A549 (cell line): Measurements from ENCODE around the gene ZCCHC24. TPM values are rescaled to one million over a fixed set of nuclear protein-coding genes. Genes with fewer than 3 reads are reported as not detected.
A peak's percentile ranks its signal among the peaks of the same experiment; 100 is the strongest.

Experiments
- ATAC-seq, 2 experiments: fragments of 200-7000 bp in 1 of 2; fragments of >200 bp in 1 of 2; cut with Nextera tagmentation in 1 of 2; cut with Tn5 transposase in 1 of 2; 3 replicates each; pipeline versions ENCODE4 v1.8.0 to v1.9.1; 2018 to 2020; ENCODE audit warnings: mild to moderate bottlenecking in 1 of 2, moderate library complexity in 1 of 2
- CTCF ChIA-PET: fragments of 300-600 bp; sonication (Branson Sonifier 250); formaldehyde crosslinking; extraction: SDS; loops from one replicate; lab custom pipeline; 2021; ENCODE audit warnings: antibody characterized with exemption, inconsistent platforms; lab: Yijun Ruan, JAX
- POLR2A ChIA-PET: fragments of 350-600 bp; formaldehyde crosslinking; extraction: SDS; loops from one replicate; lab custom pipeline; 2021; ENCODE audit warnings: antibody characterized with exemption, inconsistent platforms; lab: Yijun Ruan, JAX
- DNase-seq, 2 experiments: peaks; one replicate each; pipeline versions ENCODE4 v3.0.0 to v3.0.0-alpha.2; 2011 to 2016; ENCODE audit warnings: low read depth in 1 of 2, low spot score in 1 of 2
- FAIRE-seq: peaks from 2 replicates; lab custom pipeline; 2011; peaks lifted over from hg19 to GRCh38; lab: Jason Lieb, UNC
- H3K27ac ChIP-seq, 2 experiments: fragments of >200 bp; sonication (Bioruptor Twin); formaldehyde crosslinking; 3 replicates each; pipeline ENCODE4 v1.5.1; 2016 to 2017
- H3K4me1 ChIP-seq: fragments of >200 bp; sonication (Bioruptor Twin); formaldehyde crosslinking; 3 replicates; pipeline ENCODE4 v1.6.1; 2016
- H3K4me2 ChIP-seq: fragments of >200 bp; sonication (Bioruptor Twin); formaldehyde crosslinking; 3 replicates; pipeline ENCODE4 v1.6.1; 2016
- H3K4me3 ChIP-seq: fragments of >200 bp; sonication (Bioruptor Twin); formaldehyde crosslinking; 3 replicates; pipeline ENCODE4 v1.5.1; 2016
- H3K9me3 ChIP-seq: fragments of >200 bp; sonication (Bioruptor Twin); formaldehyde crosslinking; 3 replicates; pipeline ENCODE4 v1.6.1; 2016
- CBX2 ChIP-seq: fragments of 200-600 bp; sonication (generic); IDR thresholded peaks from 2 replicates; pipeline ENCODE4 v1.6.1; 2016; ENCODE audit warnings: low read depth, mild to moderate bottlenecking, borderline replicate concordance
- CHD4 ChIP-seq: fragments of 200-600 bp; sonication (generic); IDR thresholded peaks from 2 replicates; pipeline ENCODE4 v1.6.1; 2016; ENCODE audit warnings: antibody characterized with exemption, mild to moderate bottlenecking, borderline replicate concordance
- CTCF ChIP-seq: fragments of >200 bp; sonication (Bioruptor Twin); formaldehyde crosslinking; IDR thresholded peaks from 3 replicates; pipeline ENCODE4 v1.5.1; 2016
- EHF ChIP-seq: fragments of 250-450 bp; sonication (Bioruptor Pico); IDR thresholded peaks from 2 replicates; pipeline ENCODE4 v1.5.0; 2020; ENCODE audit warnings: mild to moderate bottlenecking
- EHMT2 ChIP-seq: fragments of 200-600 bp; sonication (generic); IDR thresholded peaks from 2 replicates; pipeline ENCODE4 v1.6.1; 2016; ENCODE audit warnings: antibody characterized with exemption, low read depth, mild to moderate bottlenecking, moderate library complexity
- EP300 ChIP-seq, 2 experiments: fragments of >200 bp; sonication (Bioruptor Twin); formaldehyde crosslinking; IDR thresholded peaks; 2 replicates in 1 of 2; 3 replicates in 1 of 2; pipeline ENCODE4 v1.6.1; 2016 to 2017
- FOXS1 ChIP-seq: fragments of 250-450 bp; sonication (Bioruptor Pico); IDR thresholded peaks from 2 replicates; pipeline ENCODE4 v1.5.0; 2020; ENCODE audit warnings: mild to moderate bottlenecking, moderate library complexity
- HDAC2 ChIP-seq: fragments of 200-600 bp; sonication (generic); IDR thresholded peaks from 2 replicates; pipeline ENCODE4 v1.6.1; 2016
- HMGXB4 ChIP-seq: fragments of 250-450 bp; sonication (Bioruptor Pico); IDR thresholded peaks from 2 replicates; pipeline ENCODE4 v1.5.0; 2021; ENCODE audit warnings: mild to moderate bottlenecking, moderate library complexity, borderline replicate concordance
- HOXA7 ChIP-seq: fragments of 250-450 bp; sonication (Bioruptor Pico); IDR thresholded peaks from 2 replicates; pipeline ENCODE4 v1.5.0; 2020; ENCODE audit warnings: mild to moderate bottlenecking, moderate library complexity
- HOXB5 ChIP-seq: fragments of 250-450 bp; sonication (Bioruptor Pico); IDR thresholded peaks from 2 replicates; pipeline ENCODE4 v1.5.0; 2020; ENCODE audit warnings: mild to moderate bottlenecking, moderate library complexity
- KDM1A ChIP-seq: fragments of 200-600 bp; sonication (generic); IDR thresholded peaks from 2 replicates; pipeline ENCODE4 v1.6.1; 2016; ENCODE audit warnings: low read depth, mild to moderate bottlenecking
- MAFK ChIP-seq: fragments of 450-650 bp; IDR thresholded peaks from 2 replicates; pipeline ENCODE4 v1.6.1; 2014; ENCODE audit not compliant: partially characterized antibody
- MAX ChIP-seq: IDR thresholded peaks from 2 replicates; pipeline ENCODE4 v1.6.1; 2012
- MAZ ChIP-seq: fragments of 150-350 bp; IDR thresholded peaks from 2 replicates; pipeline ENCODE4 v1.6.1; 2014; ENCODE audit warnings: antibody characterized with exemption, low read depth, low read length, borderline replicate concordance
- NFE2L2 ChIP-seq: fragments of 150-350 bp; conservative IDR thresholded peaks from 2 replicates; pipeline ENCODE4 v1.6.1; 2014; ENCODE audit warnings: low read length
- RAD21 ChIP-seq, 2 experiments: fragments of >200 bp in 1 of 2; sonication (Bioruptor Twin) in 1 of 2; formaldehyde crosslinking in 1 of 2; IDR thresholded peaks in 1 of 2; conservative IDR thresholded peaks in 1 of 2; 2 replicates in 1 of 2; 3 replicates in 1 of 2; pipeline ENCODE4 v1.6.1; 2012 to 2018; ENCODE audit warnings: inconsistent platforms in 1 of 2
- RARB ChIP-seq: fragments of 250-450 bp; sonication (Bioruptor Pico); IDR thresholded peaks from 2 replicates; pipeline ENCODE4 v1.8.0; 2021; ENCODE audit warnings: mild to moderate bottlenecking, moderate library complexity
- RCOR1 ChIP-seq: fragments of 150-350 bp; IDR thresholded peaks from 2 replicates; pipeline ENCODE4 v1.6.1; 2014; ENCODE audit warnings: antibody characterized with exemption, low read length, low read depth
- RFX5 ChIP-seq: fragments of 450-650 bp; IDR thresholded peaks from 2 replicates; pipeline ENCODE4 v1.7.1; 2014; ENCODE audit warnings: antibody characterized with exemption, mild to moderate bottlenecking, moderate library complexity
- RNF2 ChIP-seq: fragments of 200-600 bp; sonication (generic); IDR thresholded peaks from 2 replicates; pipeline ENCODE4 v1.6.1; 2016; ENCODE audit warnings: low read depth, mild to moderate bottlenecking, antibody characterized with exemption, moderate library complexity, borderline replicate concordance
- SMC3 ChIP-seq: fragments of >200 bp; sonication (Bioruptor Twin); formaldehyde crosslinking; IDR thresholded peaks from 3 replicates; pipeline ENCODE4 v1.6.1; 2018; ENCODE audit warnings: inconsistent platforms
- SREBF2 ChIP-seq: fragments of 450-650 bp; IDR thresholded peaks from 2 replicates; pipeline ENCODE4 v1.6.1; 2014; ENCODE audit warnings: mild to moderate bottlenecking, moderate library complexity
- TFCP2L1 ChIP-seq: fragments of 250-450 bp; sonication (Bioruptor Pico); IDR thresholded peaks from 2 replicates; pipeline ENCODE4 v1.5.0; 2021; ENCODE audit warnings: mild to moderate bottlenecking
- TP53 ChIP-seq: fragments of 250-450 bp; sonication (Bioruptor Pico); IDR thresholded peaks from 2 replicates; pipeline ENCODE4 v1.5.0; 2021; ENCODE audit warnings: mild to moderate bottlenecking, moderate library complexity
- ZSCAN20 ChIP-seq: fragments of 250-450 bp; sonication (Bioruptor Pico); IDR thresholded peaks from 2 replicates; pipeline ENCODE4 v1.8.0; 2022; ENCODE audit warnings: mild to moderate bottlenecking, moderate library complexity
- whole genome bisulfite sequencing: methylation state at CpG from one replicate; pipeline ENCODE4 v1.1.6; 2017; ENCODE audit errors: missing lambda C conversion rate; 5-methylcytosine and 5-hydroxymethylcytosine counted together
- polyA plus RNA-seq, 4 experiments: library from polyadenylated mRNA; depleted of rRNA in 3 of 4; stranded (reverse); fragments of >200 nt; fragmentation: RNase III in 1 of 4; extraction: RNeasy Plus Mini Kit Qiagen cat#74134 plus additional on column Dnase treatment in 1 of 4; gene quantifications; 2 replicates in 3 of 4; 3 replicates in 1 of 4; pipeline ENCODE4 v1.2.3, GENCODE V29; 2011 to 2017
- TF ChIP-seq, protein P1 (sequence below): fragments of 450-650 bp; IDR thresholded peaks from 2 replicates; pipeline ENCODE4 v1.6.1; 2014; ENCODE audit warnings: antibody characterized with exemption
- TF ChIP-seq, protein P2 (sequence below): fragments of 250-450 bp; sonication (Bioruptor Pico); IDR thresholded peaks from 2 replicates; pipeline ENCODE4 v1.5.0; 2020; ENCODE audit warnings: low read depth, mild to moderate bottlenecking, moderate library complexity

The ZCCHC24 gene
- polyA plus RNA-seq, 2 of the 4 experiments (the other 2 are of a cell fraction), result 2.4 to 4.2 TPM

DNA sequence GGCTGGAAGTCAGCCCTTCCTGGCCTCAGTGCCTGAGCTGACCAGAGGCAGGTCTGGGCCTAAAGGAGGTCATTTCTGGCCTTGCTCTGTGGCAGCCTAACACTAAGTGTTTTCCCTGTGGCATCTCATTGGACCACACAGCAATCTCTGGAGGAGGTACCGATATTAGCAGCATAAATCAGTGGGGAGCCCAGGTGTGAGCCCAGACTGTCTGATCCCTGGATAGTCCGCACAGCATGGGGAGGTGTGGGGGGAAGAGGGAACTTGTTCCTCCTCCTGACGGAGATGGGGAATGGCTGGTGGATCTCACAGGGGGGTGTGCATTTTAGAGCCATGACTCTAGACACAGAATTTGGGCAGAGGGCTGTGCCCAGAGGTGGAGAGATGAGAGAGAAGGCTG is 109.1 kb downstream of the ZCCHC24 start (continued):
- TF ChIP-seq, protein P1, sequence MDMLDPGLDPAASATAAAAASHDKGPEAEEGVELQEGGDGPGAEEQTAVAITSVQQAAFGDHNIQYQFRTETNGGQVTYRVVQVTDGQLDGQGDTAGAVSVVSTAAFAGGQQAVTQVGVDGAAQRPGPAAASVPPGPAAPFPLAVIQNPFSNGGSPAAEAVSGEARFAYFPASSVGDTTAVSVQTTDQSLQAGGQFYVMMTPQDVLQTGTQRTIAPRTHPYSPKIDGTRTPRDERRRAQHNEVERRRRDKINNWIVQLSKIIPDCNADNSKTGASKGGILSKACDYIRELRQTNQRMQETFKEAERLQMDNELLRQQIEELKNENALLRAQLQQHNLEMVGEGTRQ, result no peak
- TF ChIP-seq KDM1A, result no peak
- TF ChIP-seq RCOR1, result no peak
- no peak for TF ChIP-seq RFX5
- TF ChIP-seq CTCF, result no peak
- no peak for TF ChIP-seq HDAC2
- no peak for TF ChIP-seq HMGXB4 (CRISPR knock-in tag)
- TF ChIP-seq TFCP2L1 (CRISPR knock-in tag), result no peak
- no peak for TF ChIP-seq TP53 (CRISPR knock-in tag)
- TF ChIP-seq HOXB5 (CRISPR knock-in tag), result no peak
- TF ChIP-seq EHMT2, result no peak
- TF ChIP-seq HOXA7 (CRISPR knock-in tag), result no peak

DNA sequence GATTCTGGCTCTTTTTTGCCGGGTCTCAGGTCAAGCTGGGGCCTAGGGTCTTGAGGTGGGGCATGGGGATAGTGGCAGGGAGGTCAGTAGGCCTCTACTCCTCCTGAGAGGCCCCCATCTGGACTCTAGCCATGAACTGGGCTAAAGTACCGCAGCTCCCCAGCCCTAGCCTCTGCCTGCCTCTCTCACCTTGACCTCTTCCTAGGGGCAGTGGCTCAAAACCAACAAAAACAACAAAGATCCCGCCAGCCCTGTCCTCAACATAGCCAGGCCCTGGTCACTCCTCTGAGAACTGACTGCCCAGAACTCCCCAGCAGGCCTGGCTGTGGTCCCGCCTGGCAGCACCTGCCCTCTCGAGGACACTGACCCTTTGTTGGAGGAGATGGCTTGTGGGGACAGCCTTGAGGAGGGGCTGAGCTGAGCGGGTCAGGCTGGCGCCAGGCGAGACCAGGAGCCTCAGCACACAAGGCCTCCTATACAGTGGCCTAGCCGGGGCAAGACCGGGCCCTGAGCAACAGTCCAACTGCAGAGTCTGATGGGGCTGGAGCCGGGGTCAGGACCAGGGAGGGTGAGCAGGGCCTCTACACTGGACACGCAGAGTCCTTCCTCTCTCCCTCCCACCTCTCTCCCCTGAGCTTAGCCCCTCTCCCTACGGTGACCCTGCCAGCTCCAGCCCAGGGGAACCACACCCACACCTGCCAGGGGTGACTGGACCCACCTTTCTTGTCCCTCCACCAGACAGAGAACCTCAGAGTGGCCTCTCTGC is 109.8 kb downstream of the ZCCHC24 start:
- 77% methylated on average over 12 of the region's 13 CpGs for WGBS
- no peak overlapping the region for H3K4me2 ChIP-seq
- H3K4me3 ChIP-seq, result no peak overlapping the region
- H3K27ac ChIP-seq, result no peak overlapping the region; a peak in 1 of 6 replicates
- FAIRE-seq (no peak), DNase-seq (no peak), ATAC-seq (peak in 1 of 2 experiments; percentile 25; a peak in 2 of 6 replicates)
- 0 out of 3 replicates have a peak, but pooled peaks cover 2% of the 10 kb centered on the region for H3K9me3 ChIP-seq
- H3K4me1 ChIP-seq, result peaks cover 8% of the 10 kb centered on the region; the same call in 2 of the 3 replicates
- ChIA-PET CTCF (interaction anchor here (0.5 to 6.2 kb wide), 4 partner anchors 10 to 600 kb away, joined by 3 to 37 read pairs (median 4); partner anchors contain the start of gene PPIF), POLR2A (no interaction called here)
- TF ChIP-seq SMC3 (no peak), NFE2L2 (no peak), EP300 (IDR thresholded peaks at IDR 0.05) (no peak), RFX5 (no peak), MAFK (no peak), SREBF2 (no peak), EHF (CRISPR knock-in tag) (no peak), CBX2 (no peak), KDM1A (no peak), MAZ (no peak), RARB (CRISPR knock-in tag) (no peak), FOXS1 (CRISPR knock-in tag) (no peak), MAX (no peak), RNF2 (no peak), RAD21 (conservative IDR thresholded peaks at IDR 0.05 in 1 of 2, IDR thresholded peaks at IDR 0.05 in 1 of 2) (no peak), CHD4 (no peak), RCOR1 (no peak), ZSCAN20 (CRISPR knock-in tag) (no peak)
- TF ChIP-seq, protein P2, sequence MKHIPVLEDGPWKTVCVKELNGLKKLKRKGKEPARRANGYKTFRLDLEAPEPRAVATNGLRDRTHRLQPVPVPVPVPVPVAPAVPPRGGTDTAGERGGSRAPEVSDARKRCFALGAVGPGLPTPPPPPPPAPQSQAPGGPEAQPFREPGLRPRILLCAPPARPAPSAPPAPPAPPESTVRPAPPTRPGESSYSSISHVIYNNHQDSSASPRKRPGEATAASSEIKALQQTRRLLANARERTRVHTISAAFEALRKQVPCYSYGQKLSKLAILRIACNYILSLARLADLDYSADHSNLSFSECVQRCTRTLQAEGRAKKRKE (CRISPR knock-in tag), result no peak
